GM04504 (cell line): ENCODE measurements around the gene NBAS.
A peak's percentile ranks its signal among the peaks of the same experiment; 100 is the strongest.
"Not testable (repeated sequence)": the region's sequence is repeated elsewhere in the genome, so short reads cannot be mapped to it uniquely, and the experiment has no call there.

Experiments used
- DNase-seq: peaks from one replicate; pipeline ENCODE4 v3.0.0-alpha.2; 2012; ENCODE audit warnings: low read depth

NBAS gene

DNA sequence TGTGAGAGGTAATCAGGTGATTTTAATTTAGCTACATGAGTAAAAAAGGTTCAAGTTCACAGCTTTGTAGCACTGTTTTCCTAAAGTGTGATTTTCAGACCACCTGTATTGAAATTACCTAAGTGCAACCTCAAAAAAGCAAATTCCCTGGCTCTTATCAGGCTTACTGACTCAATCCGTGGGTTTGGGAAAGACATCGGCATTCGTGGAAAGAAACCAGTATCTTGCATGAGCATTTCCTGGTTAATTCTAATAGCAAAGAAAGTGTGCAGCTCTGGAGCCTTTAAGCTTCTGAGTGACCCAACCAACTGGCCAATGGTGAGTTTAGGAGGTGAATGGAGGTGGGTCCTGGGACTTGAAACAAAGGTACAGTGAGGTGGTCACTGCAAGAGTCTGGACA lies 300.9 kb downstream of the NBAS start:
- DNase-seq = no peak

DNA sequence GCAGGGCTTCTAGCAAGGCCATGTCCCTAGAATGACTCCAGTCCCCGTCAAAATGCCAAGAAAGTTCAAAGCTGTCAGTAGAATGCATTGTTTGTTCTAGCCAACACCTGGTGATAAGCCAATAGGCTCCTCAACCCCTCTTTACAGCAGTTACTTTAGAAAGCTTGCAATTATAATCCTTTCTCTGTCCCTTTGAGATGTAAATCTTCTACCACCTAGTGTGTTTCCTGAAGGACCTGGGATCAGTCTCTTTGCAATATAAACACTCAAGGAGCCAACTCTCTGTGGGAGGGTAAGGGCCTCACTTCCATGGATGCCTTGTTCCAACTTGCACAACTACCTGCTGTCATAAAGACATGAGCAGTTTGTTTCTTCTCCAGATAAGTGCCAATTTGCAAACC lies 301.8 kb downstream of the NBAS start:
- DNase-seq = no peak

DNA sequence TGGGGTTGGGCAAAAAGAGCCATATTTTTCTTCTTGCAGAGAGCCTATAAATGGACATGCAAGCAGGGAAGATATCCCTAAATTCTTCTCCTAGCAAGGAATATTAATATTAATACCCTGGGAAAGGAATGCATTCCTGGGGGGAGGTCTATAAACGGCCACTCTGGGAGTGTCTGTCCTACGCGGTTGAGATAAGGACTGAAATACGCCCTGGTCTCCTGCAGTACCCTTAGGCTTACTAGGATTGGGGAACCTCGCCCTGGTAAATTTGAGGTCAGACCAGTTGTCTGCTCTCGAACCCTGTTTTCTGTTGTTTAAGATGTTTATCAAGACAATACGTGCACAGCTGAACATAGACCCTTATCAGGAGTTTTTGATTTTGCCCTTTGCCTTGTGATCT lies 302.7 kb downstream of the NBAS start:
- not testable (repeated sequence) for DNase-seq

DNA sequence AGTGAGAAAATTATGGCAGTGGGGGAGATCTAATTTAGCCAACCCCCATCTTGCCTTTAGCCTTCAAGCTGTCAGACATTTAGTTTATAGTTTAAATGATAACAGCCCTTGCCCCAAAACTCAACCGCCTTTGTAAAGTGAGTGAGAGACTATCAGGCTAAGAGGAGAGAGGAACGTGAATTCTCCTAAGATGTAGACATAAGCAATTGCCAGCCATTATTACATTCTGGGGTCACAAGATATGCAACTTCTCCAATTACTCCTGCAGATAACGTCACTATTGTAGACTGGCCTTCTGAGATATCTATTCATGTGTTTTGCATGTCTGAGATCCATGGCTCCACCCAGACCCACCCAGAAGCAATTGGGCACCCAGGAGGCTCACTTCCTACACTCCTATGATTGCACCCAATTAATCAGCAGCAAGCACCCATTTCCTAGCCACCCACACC lies 307.3 kb downstream of the NBAS start:
- DNase-seq = no peak

DNA sequence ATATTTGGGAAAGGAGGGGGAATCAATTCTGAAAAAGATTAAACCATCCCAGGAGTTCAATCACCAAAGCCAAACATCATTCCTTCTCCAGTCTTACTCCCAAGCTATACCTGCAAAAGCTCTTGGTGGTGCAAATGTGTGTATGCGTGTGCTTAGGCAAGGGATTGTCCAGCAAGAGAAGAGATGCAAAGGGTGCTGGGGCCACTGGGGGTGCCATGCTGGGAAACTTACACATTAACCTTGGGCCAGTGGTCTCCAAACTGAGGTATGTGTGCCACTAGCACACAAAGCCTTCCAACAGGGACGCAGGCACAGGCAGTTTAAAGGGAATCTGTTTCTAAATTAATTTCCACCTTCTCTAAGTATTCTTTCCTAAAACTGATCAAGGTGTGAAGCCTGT lies 307.9 kb downstream of the NBAS start:
- no peak for DNase-seq

DNA sequence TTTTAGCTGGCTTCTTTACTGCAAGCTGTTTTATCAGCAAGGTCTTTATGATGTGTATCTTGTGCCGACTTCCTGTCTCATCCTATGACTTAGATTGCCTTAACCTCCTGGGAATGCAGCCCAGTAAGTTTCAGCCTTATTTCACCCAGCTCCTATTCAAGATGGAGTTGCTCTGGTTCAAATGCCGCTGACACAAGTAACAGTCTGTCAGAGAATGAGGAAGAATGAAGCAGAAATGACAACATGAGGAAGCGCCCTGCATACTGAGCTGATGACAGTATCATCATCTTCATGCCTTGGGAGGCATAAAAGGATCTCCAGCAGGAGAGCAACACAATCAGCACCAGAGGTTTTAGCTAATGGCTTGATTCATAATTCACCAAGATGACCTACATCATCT lies 309.4 kb downstream of the NBAS start:
- no peak for DNase-seq

DNA sequence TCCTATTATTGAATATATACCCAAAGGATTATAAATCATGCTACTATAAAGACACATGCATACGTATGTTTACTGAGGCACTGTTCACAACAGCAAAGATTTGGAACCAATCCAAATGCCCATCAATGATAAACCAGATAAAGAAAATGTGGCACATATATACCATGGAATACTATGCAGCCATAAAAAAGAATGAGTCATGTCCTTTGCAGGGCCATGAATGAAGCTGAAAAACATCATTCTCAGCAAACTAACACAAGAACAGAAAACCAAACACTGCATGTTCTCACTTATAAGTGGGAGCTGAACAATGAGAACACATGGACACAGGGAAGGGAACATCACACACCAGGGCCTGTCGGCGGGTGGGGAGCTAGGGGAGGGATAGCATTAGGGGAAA lies 310.2 kb downstream of the NBAS start:
- DNase-seq = not testable (repeated sequence)

DNA sequence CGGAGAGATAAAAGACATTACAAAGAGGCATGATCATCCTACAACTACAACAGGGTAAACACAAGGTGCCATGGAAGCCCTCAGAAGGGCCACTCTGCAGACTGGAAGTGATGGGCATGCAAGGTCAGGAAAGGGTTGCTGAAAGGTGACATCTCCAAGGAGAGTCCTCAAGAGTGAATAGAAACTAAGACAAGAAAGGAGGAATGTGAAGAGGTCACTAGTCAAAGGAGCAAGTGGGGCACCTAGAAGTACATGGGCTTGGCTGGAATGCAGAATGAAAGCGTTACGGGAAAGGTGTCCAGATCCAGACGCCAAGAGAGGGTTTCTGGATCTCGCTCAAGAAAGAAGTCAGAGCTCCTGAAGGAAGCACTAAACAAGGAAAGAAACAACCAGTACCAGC lies 314.3 kb downstream of the NBAS start:
- DNase-seq = no peak

DNA sequence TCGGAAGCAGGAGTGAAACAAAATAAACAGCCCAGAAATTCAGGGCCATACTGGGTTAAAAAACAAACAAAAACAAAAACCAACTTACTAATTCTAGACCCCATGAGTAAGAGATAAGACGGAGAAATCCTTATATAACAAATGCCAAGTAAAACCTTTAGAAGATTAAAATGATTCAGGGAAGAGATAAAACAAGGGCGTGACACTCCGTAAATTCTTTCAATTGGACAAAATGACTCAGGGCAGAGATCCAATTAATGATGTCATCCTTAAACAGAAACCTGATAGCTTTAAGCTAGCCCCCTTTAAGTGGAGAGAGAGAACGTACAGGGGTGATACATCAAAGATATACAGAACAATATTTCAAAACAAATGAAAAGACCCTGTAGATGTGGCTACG lies 317.4 kb downstream of the NBAS start:
- no peak for DNase-seq

DNA sequence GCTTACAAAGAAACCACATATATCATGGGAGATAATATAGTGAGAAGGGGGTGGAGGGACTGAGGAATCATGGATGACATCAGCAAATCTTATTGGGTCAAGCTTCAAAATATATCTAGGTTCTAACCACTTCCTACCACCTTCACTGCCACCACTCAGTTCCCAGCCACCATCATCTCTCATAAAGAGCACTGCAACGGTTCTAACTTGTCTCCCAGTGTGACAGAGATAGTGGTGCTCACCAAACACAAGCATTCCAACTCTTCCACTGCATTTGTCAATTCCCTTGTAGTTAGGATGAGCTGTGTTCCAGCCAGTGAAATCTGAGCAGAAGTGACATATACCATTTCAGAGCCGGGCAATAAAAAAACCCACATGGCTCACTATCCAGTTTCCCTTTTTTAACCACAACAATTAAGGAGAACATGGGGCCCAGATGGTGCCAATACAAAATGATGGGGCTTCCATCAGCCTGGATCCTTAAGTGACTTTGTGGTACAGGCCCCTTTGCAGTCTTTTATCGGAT lies 318.1 kb downstream of the NBAS start:
- peak; percentile 4 for DNase-seq

DNA sequence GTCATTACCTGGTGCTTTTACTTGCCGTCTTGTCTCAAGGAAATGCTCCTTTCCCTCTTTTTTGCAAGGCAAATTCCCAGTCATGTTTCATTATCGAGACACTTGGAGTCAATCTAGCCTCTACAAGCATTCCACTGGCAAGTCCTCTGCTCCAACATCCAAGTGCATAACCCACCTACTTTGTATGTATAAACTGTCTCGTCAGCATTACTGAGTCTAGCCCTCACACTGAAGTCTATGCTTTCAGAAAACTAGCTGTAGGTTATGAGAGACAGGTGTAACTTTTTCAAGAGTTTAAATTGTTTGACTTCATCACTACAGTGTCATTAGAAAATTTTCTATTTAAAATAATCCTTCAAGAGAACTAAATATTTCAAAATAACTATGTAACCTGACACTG lies 319.2 kb downstream of the NBAS start:
- DNase-seq = no peak

DNA sequence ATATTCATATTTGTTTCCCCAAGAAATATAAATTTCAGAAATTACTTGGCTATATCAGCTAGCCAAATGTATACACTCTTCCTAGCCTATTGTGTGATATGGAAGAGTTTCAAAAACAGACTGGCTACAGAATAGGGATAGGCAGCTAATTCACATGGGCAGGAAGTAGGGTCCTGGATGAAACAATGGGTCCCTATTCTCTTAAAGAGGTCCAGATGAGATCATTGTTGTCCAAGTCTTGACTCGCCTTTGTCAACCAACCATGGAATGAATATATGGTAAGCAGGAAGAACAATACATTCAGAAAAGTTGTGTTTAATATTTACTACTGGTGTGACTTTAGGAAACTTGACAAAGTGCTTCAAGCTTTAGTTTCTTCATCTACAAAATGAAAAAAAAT lies 319.9 kb downstream of the NBAS start:
- DNase-seq = no peak

DNA sequence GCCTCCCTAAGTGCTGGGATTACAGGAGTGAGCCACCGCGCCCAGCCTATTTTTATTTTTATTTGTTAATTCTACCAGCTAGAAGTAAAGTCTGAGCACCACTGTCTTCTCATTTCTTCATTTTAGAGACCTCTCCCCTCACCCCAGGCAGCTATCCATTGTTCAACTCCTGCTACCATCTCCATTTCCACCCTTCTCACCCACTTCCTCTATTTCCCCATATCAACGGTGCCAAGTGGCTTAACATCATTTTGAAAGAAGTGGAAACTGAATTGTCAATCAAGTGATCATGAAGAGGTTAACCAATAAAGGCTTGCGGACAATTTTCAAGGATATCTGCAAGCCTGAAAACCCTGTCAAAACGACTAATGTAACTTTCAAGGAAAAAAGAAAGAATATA lies 323.1 kb downstream of the NBAS start:
- DNase-seq = no peak

DNA sequence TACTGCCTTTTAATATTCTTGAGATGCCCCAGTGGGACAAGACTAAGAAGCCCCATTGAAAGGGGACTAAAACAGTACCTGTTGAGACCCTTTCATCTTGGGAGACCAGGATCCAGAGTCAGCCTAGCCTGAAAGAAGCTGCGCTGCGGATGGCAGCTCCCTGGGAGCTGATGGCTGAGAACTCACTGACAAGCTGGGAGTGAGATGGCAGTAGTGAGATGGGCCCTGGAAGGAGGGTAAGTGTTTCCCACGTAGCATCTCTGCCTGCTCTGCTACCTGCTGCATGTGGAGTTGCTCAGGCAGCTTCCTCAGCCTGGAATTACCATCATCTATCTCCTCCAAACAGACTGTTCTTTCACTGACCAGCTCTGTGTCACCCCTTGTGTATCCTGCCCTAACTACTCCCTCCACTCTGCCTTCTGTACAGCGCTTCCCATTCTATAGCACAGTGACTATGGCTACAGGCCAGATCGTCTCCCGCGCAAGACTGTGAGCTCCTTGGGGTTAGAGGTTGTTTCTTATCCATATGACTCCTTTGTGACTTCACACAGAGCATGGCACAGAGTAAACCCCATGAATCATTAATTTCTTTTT lies 330.4 kb downstream of the NBAS start:
- DNase-seq = no peak

DNA sequence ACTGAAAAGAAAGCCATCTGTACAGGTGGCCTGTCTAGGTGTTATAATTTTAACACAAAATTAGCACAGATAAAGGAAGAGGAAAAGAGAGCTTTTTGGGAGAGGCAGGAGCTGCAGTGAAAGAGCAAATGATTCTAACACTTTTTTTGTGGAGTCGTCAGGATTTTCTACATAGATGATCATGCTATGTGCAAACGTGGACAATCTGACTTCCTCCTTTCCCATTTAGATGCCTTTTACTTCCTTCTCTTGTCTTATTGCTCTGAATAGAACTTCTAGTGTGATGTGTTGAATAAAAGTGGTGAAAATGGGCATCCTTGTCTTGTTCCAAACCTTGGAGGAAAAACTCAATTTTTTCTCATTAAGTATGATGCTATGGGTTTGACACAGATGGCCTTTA lies 334.5 kb downstream of the NBAS start:
- DNase-seq = no peak

DNA sequence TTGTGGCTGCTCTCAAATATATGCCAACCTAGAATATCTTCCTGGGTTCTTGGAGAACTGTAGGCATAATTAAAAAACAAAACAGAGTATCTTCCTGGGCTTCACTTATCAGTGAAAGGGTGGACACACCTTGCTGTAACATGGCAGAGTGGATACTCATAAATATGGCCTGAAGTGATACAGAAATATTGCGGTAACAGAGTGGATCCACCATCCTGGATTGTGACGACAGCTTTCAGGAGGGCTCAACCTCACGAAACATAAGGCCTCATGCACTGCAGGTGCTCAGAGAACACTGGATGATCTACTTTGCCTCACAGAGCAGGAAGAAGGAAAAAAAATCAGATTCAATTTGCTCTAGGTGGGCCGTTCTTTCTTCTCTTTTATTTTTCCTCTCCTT lies 336.0 kb downstream of the NBAS start:
- no peak for DNase-seq

DNA sequence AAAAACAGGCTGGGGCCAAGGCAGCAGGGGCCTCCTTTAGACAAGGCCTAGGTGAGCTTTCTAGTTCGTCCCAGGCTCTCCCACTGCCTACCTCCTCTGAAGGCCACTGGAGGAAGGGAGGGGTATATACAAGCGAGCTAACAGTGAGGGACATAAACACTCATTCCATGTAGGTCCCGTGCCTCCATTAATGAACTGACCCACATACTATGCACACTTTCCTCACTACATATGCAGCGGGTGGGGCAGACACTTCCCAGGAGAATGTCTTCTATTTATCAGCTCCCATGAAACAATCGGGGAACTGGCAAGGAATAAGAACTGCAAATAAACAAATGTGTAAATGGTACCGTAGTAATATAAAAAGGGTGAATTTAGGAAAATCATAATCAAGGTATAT lies 336.5 kb downstream of the NBAS start:
- no peak for DNase-seq

DNA sequence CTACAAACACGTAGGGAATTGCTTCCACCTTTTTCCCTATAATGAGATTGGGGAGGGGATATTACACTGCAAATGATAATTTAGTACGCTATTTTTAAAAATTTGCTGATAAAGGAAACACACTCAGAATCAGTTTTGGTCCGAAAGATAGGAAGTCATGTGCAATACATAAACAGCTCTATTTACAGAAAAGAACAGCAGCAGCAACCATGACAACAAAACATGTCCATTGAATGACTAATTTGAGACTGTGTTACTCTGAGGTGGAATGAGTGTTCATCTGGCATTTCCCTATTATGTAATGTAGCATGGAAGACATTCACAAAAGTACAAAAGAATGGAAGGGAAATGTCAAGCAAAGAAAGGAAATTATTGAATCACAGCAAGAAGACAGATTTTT lies 337.2 kb downstream of the NBAS start:
- peak; percentile 90 for DNase-seq

DNA sequence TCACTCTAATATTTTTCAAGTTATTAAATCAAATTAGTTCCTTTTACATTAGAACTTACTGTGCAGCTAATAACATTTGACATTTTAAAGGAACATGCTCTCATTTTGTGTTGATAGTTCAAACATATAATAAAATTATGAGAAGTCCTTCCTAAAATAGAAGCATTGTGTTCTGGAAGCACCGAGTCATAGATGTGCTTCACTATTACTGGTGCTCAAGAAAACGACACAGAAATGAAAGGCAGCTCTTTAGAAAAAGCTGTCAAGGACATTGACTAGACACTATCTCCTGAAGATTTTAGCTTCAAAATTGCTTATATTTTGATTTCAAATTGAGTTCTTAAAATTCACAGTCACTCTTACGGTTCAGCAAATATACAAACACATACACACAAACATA lies 338.3 kb downstream of the NBAS start:
- no peak for DNase-seq

DNA sequence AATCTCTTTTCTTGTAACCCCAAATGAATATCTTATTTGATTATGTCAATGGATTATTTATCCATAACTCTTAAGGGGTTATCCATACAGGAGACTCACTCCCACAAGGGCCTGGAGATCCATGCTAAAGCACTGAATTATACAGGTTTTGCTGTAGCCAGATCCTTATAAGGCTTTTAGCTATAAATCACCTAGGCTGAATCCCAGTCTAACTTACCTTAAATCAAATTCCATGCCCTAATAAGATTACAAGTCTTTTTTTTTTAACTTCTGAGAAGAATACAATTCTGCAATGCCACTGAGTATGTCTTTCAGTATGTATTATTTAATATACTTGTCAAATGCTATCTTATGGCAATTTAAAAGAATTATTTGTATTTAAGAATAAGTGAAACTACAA lies 340.5 kb downstream of the NBAS start:
- no peak for DNase-seq

DNA sequence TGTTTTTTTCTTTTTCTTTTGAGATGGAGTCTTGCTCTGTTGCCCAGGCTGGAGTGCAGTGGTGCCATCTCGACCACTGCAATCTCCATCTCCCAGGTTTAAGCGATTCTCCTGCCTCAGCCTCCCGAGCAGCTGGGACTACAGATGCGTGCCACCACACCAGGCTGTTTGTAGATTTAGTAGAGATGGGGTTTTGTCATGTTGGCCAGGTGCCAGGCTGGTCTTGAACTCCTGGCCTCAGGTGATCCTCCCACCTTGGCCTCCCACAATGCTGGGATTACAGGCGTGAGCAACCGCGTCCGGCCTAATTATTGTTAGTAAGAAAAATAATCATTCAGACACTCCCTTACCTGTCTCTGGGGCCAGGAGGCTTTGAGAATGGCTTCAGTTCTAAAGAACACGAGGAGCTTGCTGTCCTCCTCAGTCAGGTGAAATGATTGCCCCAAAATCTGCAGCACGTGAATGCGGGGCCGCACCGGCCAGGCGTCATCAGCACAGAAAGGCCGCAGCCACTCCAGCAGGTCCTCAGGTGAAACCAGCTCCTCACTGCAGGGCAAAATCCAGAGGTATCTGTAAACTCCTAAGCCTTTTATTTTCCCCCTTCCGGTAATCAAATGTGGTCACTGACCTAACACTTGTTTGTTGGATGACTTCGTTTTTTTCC lies 342.6 kb downstream of the NBAS start:
- DNase-seq = no peak

DNA sequence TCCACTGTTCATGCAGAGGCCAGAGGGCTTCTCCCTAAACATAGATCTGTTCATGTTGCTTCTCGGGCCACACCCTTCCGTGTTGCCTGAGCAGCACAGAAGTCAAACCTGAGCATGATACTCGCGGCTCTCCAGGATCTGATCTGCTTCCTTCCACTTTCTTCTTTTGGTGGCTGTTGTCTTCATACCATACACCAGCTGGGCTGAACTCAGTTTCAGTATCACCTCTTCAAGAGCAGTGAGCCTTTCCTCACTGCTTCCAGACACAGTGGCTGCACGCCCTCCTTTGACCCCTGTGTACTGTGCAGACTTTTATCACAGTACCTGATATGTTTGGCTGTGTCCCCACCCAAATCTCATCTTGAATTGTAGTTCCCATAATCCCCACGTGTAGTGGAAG lies 348.9 kb downstream of the NBAS start:
- DNase-seq = no peak

DNA sequence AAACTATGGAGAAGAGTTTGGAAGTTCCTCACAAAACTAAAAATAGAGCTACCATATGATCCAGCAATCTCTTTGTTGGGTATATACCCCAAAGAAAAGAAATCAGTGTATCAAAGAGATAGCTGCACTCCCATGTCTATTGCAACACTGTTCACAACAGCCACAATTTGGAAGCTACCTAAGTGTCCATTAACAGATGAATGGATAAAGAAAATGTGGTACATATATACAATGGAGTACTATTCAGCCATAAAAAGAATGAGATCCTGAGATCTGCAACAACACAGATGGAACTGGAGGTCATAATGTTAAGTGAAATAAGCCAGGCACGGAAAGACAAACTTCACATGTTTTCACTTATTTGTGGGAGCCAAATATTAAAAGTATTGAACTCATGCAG lies 350.6 kb downstream of the NBAS start:
- DNase-seq = not testable (repeated sequence)

DNA sequence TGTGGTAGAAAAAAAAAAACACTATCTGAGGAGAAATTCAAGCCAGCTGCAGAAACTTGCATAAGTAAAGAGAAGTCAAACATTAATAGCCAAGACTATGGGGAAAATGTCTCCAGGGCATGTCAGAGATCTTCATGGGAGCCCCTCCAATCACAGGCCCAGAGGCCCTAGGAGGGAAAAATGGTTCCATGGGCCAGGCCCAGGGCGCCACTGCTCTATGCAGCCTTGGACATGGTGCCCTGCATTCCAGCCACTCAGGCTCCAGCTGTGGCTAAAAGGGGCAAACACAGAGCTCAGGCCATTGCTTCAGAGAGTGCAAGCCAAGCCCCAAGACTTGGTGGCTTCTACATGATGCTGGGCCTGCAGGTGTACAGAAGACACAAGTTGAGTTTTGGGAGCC lies 354.7 kb downstream of the NBAS start:
- DNase-seq = no peak
